Keratinocyte (primary cell): ENCODE data around the gene NKX2-3. TPM values are rescaled to one million over a fixed set of nuclear protein-coding genes. Genes with fewer than 3 reads are reported as not detected.

Experiments used
- DNase-seq: peaks from one replicate; pipeline ENCODE4 v3.0.0-alpha.2; 2011; ENCODE audit warnings: low read depth, missing footprints, low spot score
- FAIRE-seq: peaks from 2 replicates; lab custom pipeline; 2011; peaks lifted over from hg19 to GRCh38; lab: Jason Lieb, UNC
- H2AFZ ChIP-seq: 2 replicates; pipeline ENCODE4 v1.6.0; 2012; ENCODE audit warnings: low read length, control low read depth, inconsistent platforms; ENCODE audit not compliant: control insufficient read depth
- H3K27ac ChIP-seq: 2 replicates; pipeline ENCODE4 v1.5.1; 2011; ENCODE audit warnings: low read length; ENCODE audit not compliant: control insufficient read depth, insufficient read depth
- H3K27me3 ChIP-seq: 3 replicates; pipeline ENCODE4 v1.6.0; 2011; ENCODE audit warnings: low read length; ENCODE audit not compliant: control insufficient read depth, insufficient read depth; ENCODE audit errors: extremely low read depth
- H3K36me3 ChIP-seq, 2 experiments: 2 replicates in 1 of 2; 3 replicates in 1 of 2; pipeline ENCODE4 v1.5.1; 2011; ENCODE audit warnings: low read length in 2 of 2, mild to moderate bottlenecking in 1 of 2; ENCODE audit not compliant: control insufficient read depth in 2 of 2, insufficient read depth in 2 of 2; ENCODE audit errors: extremely low read depth in 1 of 2
- H3K4me1 ChIP-seq: 3 replicates; pipeline ENCODE4 v1.5.1; 2011; ENCODE audit warnings: low read length; ENCODE audit not compliant: control insufficient read depth, insufficient read depth; ENCODE audit errors: extremely low read depth
- H3K4me2 ChIP-seq: 3 replicates; pipeline ENCODE4 v1.6.0; 2011; ENCODE audit warnings: low read depth, low read length; ENCODE audit not compliant: control insufficient read depth, insufficient read depth; ENCODE audit errors: extremely low read depth
- H3K4me3 ChIP-seq, 3 experiments: fragments of 200-600 bp in 1 of 3; sonication (generic) in 1 of 3; 2 replicates in 2 of 3; 3 replicates in 1 of 3; pipeline ENCODE4 v1.5.1; 2011 to 2016; ENCODE audit warnings: low read length in 3 of 3, mild to moderate bottlenecking in 3 of 3, control low read depth in 2 of 3, inconsistent platforms in 1 of 3, low read depth in 1 of 3, mixed read lengths in 1 of 3, mixed run types in 1 of 3, moderate library complexity in 1 of 3; ENCODE audit not compliant: control insufficient read depth in 2 of 3, insufficient read depth in 2 of 3; ENCODE audit errors: extremely low read depth in 1 of 3
- H3K79me2 ChIP-seq: 2 replicates; pipeline ENCODE4 v1.6.0; 2012; ENCODE audit warnings: low read length; ENCODE audit not compliant: control insufficient read depth, insufficient read depth
- H3K9ac ChIP-seq: 3 replicates; pipeline ENCODE4 v1.6.0; 2011; ENCODE audit warnings: low read length; ENCODE audit not compliant: control insufficient read depth, insufficient read depth; ENCODE audit errors: extremely low read depth
- H3K9me1 ChIP-seq: 3 replicates; pipeline ENCODE4 v1.6.0; 2011; ENCODE audit warnings: low read length; ENCODE audit not compliant: control insufficient read depth, insufficient read depth; ENCODE audit errors: extremely low read depth
- H3K9me3 ChIP-seq: 2 replicates; pipeline ENCODE4 v1.5.1; 2012; ENCODE audit warnings: low read depth, low read length; ENCODE audit not compliant: control insufficient read depth
- H4K20me1 ChIP-seq: 3 replicates; pipeline ENCODE4 v1.6.0; 2011; ENCODE audit warnings: low read length; ENCODE audit not compliant: control insufficient read depth, insufficient read depth; ENCODE audit errors: extremely low read depth
- CTCF ChIP-seq, 3 experiments: IDR thresholded peaks in 1 of 3; conservative IDR thresholded peaks in 1 of 3; optimal IDR thresholded peaks in 1 of 3; 2 replicates in 2 of 3; 3 replicates in 1 of 3; pipeline versions ENCODE3 to v1.5.1; 2011; ENCODE audit warnings: low read length in 3 of 3, mild to moderate bottlenecking in 3 of 3, moderate library complexity in 2 of 3, control low read depth in 1 of 3, inconsistent platforms in 1 of 3; ENCODE audit not compliant: insufficient read depth in 2 of 3; ENCODE audit errors: extremely low read depth in 1 of 3
- EZH2 ChIP-seq: IDR thresholded peaks from one replicate; pipeline ENCODE4 v1.6.1; 2012; ENCODE audit warnings: inconsistent platforms, mild to moderate bottlenecking, low read length, moderate library complexity
- dilution Hi-C: fragments of 300-500 bp; cut with MboI; formaldehyde crosslinking; loops from one replicate; pipeline ENCODE4 v1.7.0; 2020; ENCODE audit warnings: low sequenced_read_pairs; ENCODE audit not compliant: extremely low pct_ligation_motif_present
- polyA plus RNA-seq, 5 experiments: library from polyadenylated mRNA; depleted of rRNA in 3 of 5; stranded (reverse) in 3 of 5; stranded (forward) in 1 of 5; unstranded in 1 of 5; fragments of >200 nt; gene quantifications; 1 replicate in 1 of 5; 2 replicates in 3 of 5; 3 replicates in 1 of 5; pipeline versions ENCODE4 v1.2.1 to v1.2.3, GENCODE V29; 2011 to 2012; ENCODE audit warnings: missing spikeins in 2 of 5, low read depth in 1 of 5, low replicate concordance in 1 of 5

NKX2-3 gene
- polyA plus RNA-seq, 1 donor (not counting 4 experiments of a cell fraction or from before 2014, with no cell fraction given): not detected

- DNase-seq (no peak), FAIRE-seq (no peak)
- dilution Hi-C loops: no loop called here
- no peaks in the 10 kb centered on the region for H3K36me3 ChIP-seq
- no peak overlapping the region for H3K9ac ChIP-seq
- H3K4me1 ChIP-seq: no peaks in the 10 kb centered on the region
- H3K27me3 ChIP-seq: no peaks in the 10 kb centered on the region
- TF ChIP-seq EZH2: no peak
- no peak for TF ChIP-seq CTCF (optimal IDR thresholded peaks at IDR 0.05 in 1 of 3, IDR thresholded peaks at IDR 0.05 in 1 of 3, conservative IDR thresholded peaks at IDR 0.05 in 1 of 3; ENCODE audit: extremely low read depth in 1 of 3, insufficient read depth in 2 of 3, low read length in 3 of 3)
- H2AFZ ChIP-seq: no peak overlapping the region
- H3K4me2 ChIP-seq: no peak overlapping the region
- no peaks in the 10 kb centered on the region for H4K20me1 ChIP-seq
- no peaks in the 10 kb centered on the region for H3K9me3 ChIP-seq
- H3K9me1 ChIP-seq: no peaks in the 10 kb centered on the region
- H3K79me2 ChIP-seq: no peaks in the 10 kb centered on the region
- no peak overlapping the region for H3K4me3 ChIP-seq
- H3K27ac ChIP-seq: no peak overlapping the region
Measured at GRCh38 chr10:99565166-99565565, 32.4 kb downstream of the NKX2-3 start.

GRCh38 chr10:99569253-99569939 is 36.7 kb downstream of the NKX2-3 start:
- H3K27me3 ChIP-seq: peaks cover 3% of the 10 kb centered on the region
- no peaks in the 10 kb centered on the region for H4K20me1 ChIP-seq
- H3K79me2 ChIP-seq: no peaks in the 10 kb centered on the region
- H2AFZ ChIP-seq: no peak overlapping the region
- no peak for TF ChIP-seq CTCF (optimal IDR thresholded peaks at IDR 0.05 in 1 of 3, IDR thresholded peaks at IDR 0.05 in 1 of 3, conservative IDR thresholded peaks at IDR 0.05 in 1 of 3; ENCODE audit: extremely low read depth in 1 of 3, insufficient read depth in 2 of 3, low read length in 3 of 3)
- no peak for TF ChIP-seq EZH2
- H3K27ac ChIP-seq: no peak overlapping the region
- H3K4me1 ChIP-seq: peaks cover 4% of the 10 kb centered on the region
- H3K9me3 ChIP-seq: no peaks in the 10 kb centered on the region
- no peak overlapping the region for H3K9ac ChIP-seq
- H3K4me2 ChIP-seq: no peak overlapping the region
- no peaks in the 10 kb centered on the region for H3K9me1 ChIP-seq
- no peaks in the 10 kb centered on the region for H3K36me3 ChIP-seq
- DNase-seq: no peak
- FAIRE-seq: no peak
- H3K4me3 ChIP-seq: no peak overlapping the region
- dilution Hi-C loops: no loop called here
